Activated effector memory CD4-positive, alpha-beta T cell treated with anti-CD3 and anti-CD28 coated beads, Interleukin-2, amount 50 U/mL, for 16 hours (primary cell): ENCODE data around the gene PEX14.

ENCODE experiments used
- DNase-seq: peaks from one replicate; pipeline ENCODE4 v3.0.0-alpha.2; 2020

Gene PEX14

GRCh38 chr1:10497109-10497508 is 22.4 kb downstream of the PEX14 start:
- no peak for DNase-seq

- DNase-seq = no peak
Observed at GRCh38 chr1:10498231-10498630, 23.5 kb downstream of the PEX14 start.

GRCh38 chr1:10502206-10502605 is 27.5 kb downstream of the PEX14 start:
- DNase-seq = no peak

GRCh38 chr1:10504249-10504648 is 29.5 kb downstream of the PEX14 start:
- peak; percentile 60 for DNase-seq

GRCh38 chr1:10506046-10506676 is 31.4 kb downstream of the PEX14 start:
- peak; percentile 14 for DNase-seq

GRCh38 chr1:10506677-10507047 is 31.9 kb downstream of the PEX14 start:
- peak; percentile 4 for DNase-seq

GRCh38 chr1:10507111-10507879 is 32.5 kb downstream of the PEX14 start:
- DNase-seq = peak; percentile 80

GRCh38 chr1:10508511-10508951 is 33.8 kb downstream of the PEX14 start:
- DNase-seq = no peak

- no peak for DNase-seq
Observed at GRCh38 chr1:10509809-10510509, 35.2 kb downstream of the PEX14 start.

- DNase-seq = peak; percentile 92
Observed at GRCh38 chr1:10510520-10511493, 36.1 kb downstream of the PEX14 start.

GRCh38 chr1:10511494-10511885 is 36.7 kb downstream of the PEX14 start:
- DNase-seq = no peak

- no peak for DNase-seq
Observed at GRCh38 chr1:10513199-10513598, 38.4 kb downstream of the PEX14 start.

- no peak for DNase-seq
Observed at GRCh38 chr1:10514490-10515235, 39.9 kb downstream of the PEX14 start.

- DNase-seq = no peak
Observed at GRCh38 chr1:10515301-10515975, 40.7 kb downstream of the PEX14 start.

- DNase-seq = no peak
Observed at GRCh38 chr1:10515976-10516750, 41.4 kb downstream of the PEX14 start.

- no peak for DNase-seq
Observed at GRCh38 chr1:10516925-10517676, 42.4 kb downstream of the PEX14 start.

- DNase-seq = no peak
Observed at GRCh38 chr1:10517677-10517982, 42.9 kb downstream of the PEX14 start.

GRCh38 chr1:10519016-10519417 is 44.3 kb downstream of the PEX14 start:
- DNase-seq = no peak

- no peak for DNase-seq
Observed at GRCh38 chr1:10520497-10520896, 45.7 kb downstream of the PEX14 start.

- no peak for DNase-seq
Observed at GRCh38 chr1:10520952-10521351, 46.2 kb downstream of the PEX14 start.
